NT2/D1 (cell line): ENCODE measurements around the gene RGS2.

ENCODE experiments used
- SUZ12 ChIP-seq: IDR thresholded peaks from 2 replicates; pipeline ENCODE4 v1.6.1; 2011; ENCODE audit not compliant: insufficient read length, insufficient read depth; ENCODE audit errors: extremely low read depth
- YY1 ChIP-seq: IDR thresholded peaks from 2 replicates; pipeline ENCODE4 v1.6.1; 2011; ENCODE audit not compliant: insufficient read length, insufficient read depth
- ZNF274 ChIP-seq: IDR thresholded peaks from 2 replicates; pipeline ENCODE4 v1.6.1; 2011; ENCODE audit warnings: mild to moderate bottlenecking, low read depth, low read length

GRCh38 chr1:192852001-192852947 is 43.4 kb downstream of the RGS2 start:
- TF ChIP-seq YY1 (no peak), SUZ12 (no peak), ZNF274 (no peak)
